Astrocyte (in vitro differentiated cells and primary cell): ENCODE measurements around the gene TSLP.

ENCODE experiments used
- EZH2 ChIP-seq: IDR thresholded peaks from 2 replicates; pipeline ENCODE4 v1.6.1; 2012; ENCODE audit warnings: mild to moderate bottlenecking, low read length, inconsistent platforms; ENCODE audit not compliant: insufficient read depth
- TF ChIP-seq, protein P1 (sequence below): IDR thresholded peaks from 2 replicates; pipeline ENCODE4 v1.5.1; 2011; ENCODE audit warnings: low read depth, mild to moderate bottlenecking, inconsistent platforms, low read length, moderate library complexity; ENCODE audit not compliant: insufficient read depth

DNA sequence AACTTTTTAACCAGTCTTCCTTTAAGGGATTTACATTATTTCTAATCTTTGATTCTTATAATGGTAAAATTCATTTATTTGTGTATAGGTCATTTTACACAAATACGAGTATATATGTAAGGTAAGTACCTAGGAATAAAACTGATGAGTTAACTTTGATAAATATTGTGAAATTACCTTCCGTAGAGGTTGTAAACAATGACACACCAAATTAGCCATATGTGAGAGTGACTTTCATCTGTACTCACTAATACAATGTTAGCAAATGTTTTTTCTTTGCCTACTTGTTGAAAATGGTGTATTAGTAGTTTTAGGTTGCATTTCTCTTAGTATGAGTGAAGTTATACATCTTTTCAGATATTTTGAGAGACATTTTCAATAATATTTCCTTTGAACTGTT is 42.6 kb upstream of the TSLP start:
- TF ChIP-seq, protein P1, sequence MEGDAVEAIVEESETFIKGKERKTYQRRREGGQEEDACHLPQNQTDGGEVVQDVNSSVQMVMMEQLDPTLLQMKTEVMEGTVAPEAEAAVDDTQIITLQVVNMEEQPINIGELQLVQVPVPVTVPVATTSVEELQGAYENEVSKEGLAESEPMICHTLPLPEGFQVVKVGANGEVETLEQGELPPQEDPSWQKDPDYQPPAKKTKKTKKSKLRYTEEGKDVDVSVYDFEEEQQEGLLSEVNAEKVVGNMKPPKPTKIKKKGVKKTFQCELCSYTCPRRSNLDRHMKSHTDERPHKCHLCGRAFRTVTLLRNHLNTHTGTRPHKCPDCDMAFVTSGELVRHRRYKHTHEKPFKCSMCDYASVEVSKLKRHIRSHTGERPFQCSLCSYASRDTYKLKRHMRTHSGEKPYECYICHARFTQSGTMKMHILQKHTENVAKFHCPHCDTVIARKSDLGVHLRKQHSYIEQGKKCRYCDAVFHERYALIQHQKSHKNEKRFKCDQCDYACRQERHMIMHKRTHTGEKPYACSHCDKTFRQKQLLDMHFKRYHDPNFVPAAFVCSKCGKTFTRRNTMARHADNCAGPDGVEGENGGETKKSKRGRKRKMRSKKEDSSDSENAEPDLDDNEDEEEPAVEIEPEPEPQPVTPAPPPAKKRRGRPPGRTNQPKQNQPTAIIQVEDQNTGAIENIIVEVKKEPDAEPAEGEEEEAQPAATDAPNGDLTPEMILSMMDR: no peak
- TF ChIP-seq EZH2: no peak
